ENCODE results near the gene CASP12. TPM values are rescaled to one million over a fixed set of nuclear protein-coding genes. Genes with fewer than 3 reads are reported as not detected.
"Not testable (repeated sequence)": the region's sequence is repeated elsewhere in the genome, so short reads cannot be mapped to it uniquely, and the experiment has no call there.

CASP12 gene
- total and polyA plus RNA-seq, 12 donors = 0.17 to 2.8 (median 0.49) TPM; not detected in 4

- H3K27me3 ChIP-seq = no peaks in the 10 kb centered on the region
- intact Hi-C loops (cut with DNase I) = no loop called here
- no peak for DNase-seq
- H3K4me1 ChIP-seq (replicated peaks in 1 of 2) = no peaks in the 10 kb centered on the region
- no peaks in the 10 kb centered on the region for H3K36me3 ChIP-seq (replicated peaks in 1 of 2)
- H3K9me3 ChIP-seq (replicated peaks in 1 of 3) = no peaks in the 10 kb centered on the region
- TF ChIP-seq POLR2A (IDR thresholded peaks at IDR 0.05) (no peak), CTCF (IDR thresholded peaks at IDR 0.05) (no peak)
- no peak overlapping the region for H3K27ac ChIP-seq
- H3K4me3 ChIP-seq = no peak overlapping the region
- 32 to 68% (median 46%) methylated on average over 1 of the region's 1 CpG for WGBS, 4 donors
Observed at GRCh38 chr11:104934594-104934993, 36.3 kb upstream of the CASP12 start.

- H3K27ac ChIP-seq; DNase-seq; H3K9me3 ChIP-seq (replicated peaks in 1 of 3); H3K4me3 ChIP-seq; H3K36me3 ChIP-seq (replicated peaks in 1 of 2); intact Hi-C loops (cut with DNase I); H3K4me1 ChIP-seq (replicated peaks in 1 of 2); H3K27me3 ChIP-seq: not testable (repeated sequence)
- 95 to 99% (median 95%) methylated on average over 3 of the region's 3 CpGs for WGBS, 4 donors
Observed at GRCh38 chr11:104934073-104934472, 35.8 kb upstream of the CASP12 start.

- H3K4me1 ChIP-seq (replicated peaks in 1 of 2) = no peaks in the 10 kb centered on the region
- H3K36me3 ChIP-seq (replicated peaks in 1 of 2) = no peaks in the 10 kb centered on the region
- H3K4me3 ChIP-seq = no peak overlapping the region
- no peak for TF ChIP-seq CTCF (IDR thresholded peaks at IDR 0.05)
- no peak for TF ChIP-seq POLR2A (IDR thresholded peaks at IDR 0.05)
- intact Hi-C loops (cut with DNase I) = no loop called here
- no peaks in the 10 kb centered on the region for H3K27me3 ChIP-seq
- no peak overlapping the region for H3K27ac ChIP-seq
- no peak for DNase-seq
- H3K9me3 ChIP-seq (replicated peaks in 1 of 3) = no peaks in the 10 kb centered on the region
Observed at GRCh38 chr11:104928811-104929210, 30.6 kb upstream of the CASP12 start.

GRCh38 chr11:104926771-104927611 lies 28.7 kb upstream of the CASP12 start:
- no peak for TF ChIP-seq CTCF (IDR thresholded peaks at IDR 0.05)
- no peak for TF ChIP-seq POLR2A (IDR thresholded peaks at IDR 0.05)
- 76 to 90% (median 79%) methylated on average over 2 to 9 of the region's 9 CpGs for WGBS, 4 donors
- H3K27me3 ChIP-seq = no peaks in the 10 kb centered on the region
- H3K36me3 ChIP-seq (replicated peaks in 1 of 2) = no peaks in the 10 kb centered on the region
- H3K4me1 ChIP-seq (replicated peaks in 1 of 2) = no peaks in the 10 kb centered on the region
- H3K4me3 ChIP-seq = no peak overlapping the region
- H3K27ac ChIP-seq = no peak overlapping the region
- no peaks in the 10 kb centered on the region for H3K9me3 ChIP-seq (replicated peaks in 1 of 3)
- DNase-seq = no peak
- intact Hi-C loops (cut with DNase I) = no loop called here

GRCh38 chr11:104925850-104926249 lies 27.6 kb upstream of the CASP12 start:
- Histone ChIP-seq H3K4me1 (replicated peaks in 1 of 2) (no peaks in the 10 kb centered on the region), H3K27me3 (no peaks in the 10 kb centered on the region), H3K27ac (no peak overlapping the region), H3K9me3 (replicated peaks in 1 of 3) (no peaks in the 10 kb centered on the region), H3K4me3 (no peak overlapping the region), H3K36me3 (replicated peaks in 1 of 2) (no peaks in the 10 kb centered on the region)
- TF ChIP-seq POLR2A (IDR thresholded peaks at IDR 0.05) (no peak), CTCF (IDR thresholded peaks at IDR 0.05) (no peak)
- intact Hi-C loops (cut with DNase I) = no loop called here
- no peak for DNase-seq
- 58 to 90% (median 82%) methylated on average over 4 to 6 of the region's 6 CpGs for WGBS, 4 donors

Measured in adrenal gland (tissue), 12 donors.